H1 (cell line): ENCODE results near the gene THTPA. TPM values are rescaled to one million over a fixed set of nuclear protein-coding genes. Genes with fewer than 3 reads are reported as not detected.
A peak's percentile ranks its signal among the peaks of the same experiment; 100 is the strongest.

Experiments used
- CTCF ChIA-PET: fragments of 300-600 bp; sonication (Branson Sonifier 250); formaldehyde crosslinking; loops from one replicate; lab custom pipeline; 2021; ENCODE audit not compliant: partially characterized antibody; lab: Charles Lee
- POLR2A ChIA-PET: fragments of 300-600 bp; sonication (Branson Sonifier 250); formaldehyde crosslinking; loops from one replicate; lab custom pipeline; 2021; ENCODE audit warnings: inconsistent platforms; ENCODE audit not compliant: partially characterized antibody; lab: Charles Lee
- DNase-seq, 2 experiments: peaks; one replicate each; pipeline versions ENCODE4 v3.0.0 to v3.0.0-alpha.2; 2010 to 2022; ENCODE audit warnings: low spot score in 2 of 2, low read depth in 1 of 2, mixed read lengths in 1 of 2
- FAIRE-seq: peaks from 2 replicates; lab custom pipeline; 2011; peaks lifted over from hg19 to GRCh38; lab: Jason Lieb, UNC
- H2AFZ ChIP-seq: 2 replicates; pipeline ENCODE4 v1.8.1; 2012; ENCODE audit warnings: low read length, inconsistent platforms
- H2AK5ac ChIP-seq: 2 replicates; pipeline ENCODE4 v1.6.1; 2013; ENCODE audit warnings: low read depth, low read length
- H2BK120ac ChIP-seq: replicated peaks from 2 replicates; pipeline ENCODE3; 2013; ENCODE audit warnings: low read depth, low read length, inconsistent platforms
- H2BK12ac ChIP-seq: 2 replicates; pipeline ENCODE4 v1.6.1; 2013; ENCODE audit warnings: low read depth, low read length
- H2BK15ac ChIP-seq: 2 replicates; pipeline ENCODE4 v1.6.1; 2013; ENCODE audit warnings: low read length
- H2BK20ac ChIP-seq: 2 replicates; pipeline ENCODE4 v1.6.1; 2013; ENCODE audit warnings: low read length
- H2BK5ac ChIP-seq: 2 replicates; pipeline ENCODE4 v1.6.1; 2013; ENCODE audit warnings: low read depth, low read length
- H3K14ac ChIP-seq: 2 replicates; pipeline ENCODE4 v1.6.1; 2013; ENCODE audit warnings: inconsistent platforms; ENCODE audit not compliant: insufficient read length
- H3K18ac ChIP-seq: 2 replicates; pipeline ENCODE4 v1.6.1; 2013; ENCODE audit warnings: low read length; ENCODE audit errors: extremely low read depth
- H3K23ac ChIP-seq: 2 replicates; pipeline ENCODE4 v1.6.1; 2013; ENCODE audit warnings: inconsistent platforms; ENCODE audit not compliant: insufficient read length
- H3K23me2 ChIP-seq: 2 replicates; pipeline ENCODE4 v1.6.1; 2013; ENCODE audit warnings: low read depth, low read length
- H3K27ac ChIP-seq: 2 replicates; pipeline ENCODE4 v1.6.1; 2011; ENCODE audit warnings: low read depth, low read length, inconsistent platforms
- H3K27me3 ChIP-seq, 4 experiments: replicated peaks in 1 of 4; 1 replicate in 1 of 4; 2 replicates in 3 of 4; pipeline versions ENCODE4 v1.6.1 to v1.8.1; 2011 to 2013; ENCODE audit warnings: low read length in 3 of 4, mild to moderate bottlenecking in 3 of 4, inconsistent platforms in 2 of 4, mixed read lengths in 2 of 4, moderate library complexity in 1 of 4; ENCODE audit not compliant: control insufficient read depth in 3 of 4, insufficient read depth in 3 of 4; ENCODE audit errors: extremely low read depth in 1 of 4
- H3K36me3 ChIP-seq, 4 experiments: 2 replicates each; pipeline versions ENCODE4 v1.6.1 to v1.8.1; 2011 to 2013; ENCODE audit warnings: mild to moderate bottlenecking in 4 of 4, low read length in 3 of 4, moderate library complexity in 2 of 4, control low read depth in 1 of 4, inconsistent platforms in 1 of 4; ENCODE audit not compliant: insufficient read depth in 4 of 4, control insufficient read depth in 2 of 4
- H3K4ac ChIP-seq: replicated peaks from 2 replicates; pipeline ENCODE3; 2013; ENCODE audit warnings: low read length, low read depth, mixed read lengths, inconsistent platforms; ENCODE audit not compliant: insufficient read length
- H3K4me1 ChIP-seq, 4 experiments: replicated peaks in 1 of 4; 1 replicate in 1 of 4; 2 replicates in 3 of 4; pipeline versions ENCODE4 v1.6.1 to v1.8.1; 2011 to 2013; ENCODE audit warnings: low read length in 3 of 4, inconsistent platforms in 2 of 4, mixed read lengths in 1 of 4; ENCODE audit not compliant: insufficient read depth in 4 of 4, control insufficient read depth in 3 of 4
- H3K4me2 ChIP-seq, 2 experiments: 2 replicates each; pipeline versions ENCODE4 v1.6.1 to v1.8.1; 2011 to 2013; ENCODE audit warnings: low read depth in 2 of 2, low read length in 2 of 2, control low read depth in 1 of 2, inconsistent platforms in 1 of 2, mild to moderate bottlenecking in 1 of 2; ENCODE audit not compliant: insufficient read depth in 1 of 2
- H3K4me3 ChIP-seq, 4 experiments: fragments of 200-600, 300-600 bp in 1 of 4; sonication (generic), shearing (Covaris generic), sonication (Bioruptor Twin) in 1 of 4; 2 replicates each; pipeline versions ENCODE4 v1.5.1 to v1.8.1; 2011 to 2016; ENCODE audit warnings: low read length in 4 of 4, low read depth in 3 of 4, control low read depth in 2 of 4, inconsistent platforms in 2 of 4, mild to moderate bottlenecking in 2 of 4, mixed read lengths in 1 of 4, moderate library complexity in 1 of 4; ENCODE audit not compliant: insufficient read depth in 2 of 4; ENCODE audit errors: extremely low read depth in 1 of 4
- H3K56ac ChIP-seq: replicated peaks from 2 replicates; pipeline ENCODE3; 2013; ENCODE audit warnings: low read depth, mild to moderate bottlenecking, mixed read lengths, low read length, inconsistent platforms; ENCODE audit not compliant: insufficient read length
- H3K79me1 ChIP-seq: 2 replicates; pipeline ENCODE4 v1.6.1; 2013; ENCODE audit warnings: low read depth, low read length, control low read depth
- H3K79me2 ChIP-seq, 2 experiments: 2 replicates each; pipeline versions ENCODE4 v1.6.1 to v1.8.1; 2012 to 2013; ENCODE audit warnings: low read length in 2 of 2, mild to moderate bottlenecking in 2 of 2, inconsistent platforms in 1 of 2; ENCODE audit not compliant: insufficient read depth in 2 of 2, control insufficient read depth in 1 of 2
- H3K9ac ChIP-seq, 4 experiments: replicated peaks in 1 of 4; 1 replicate in 1 of 4; 2 replicates in 3 of 4; pipeline versions ENCODE4 v1.6.1 to v1.8.1; 2011 to 2013; ENCODE audit warnings: low read depth in 3 of 4, low read length in 3 of 4, control low read depth in 2 of 4, mild to moderate bottlenecking in 2 of 4, moderate library complexity in 2 of 4, inconsistent platforms in 1 of 4; ENCODE audit errors: extremely low read depth in 1 of 4
- H3K9me3 ChIP-seq, 2 experiments: 2 replicates each; pipeline versions ENCODE4 v1.6.1 to v1.8.1; 2012 to 2013; ENCODE audit warnings: mild to moderate bottlenecking in 2 of 2, moderate library complexity in 2 of 2, control low read depth in 1 of 2, inconsistent platforms in 1 of 2, low read depth in 1 of 2, low read length in 1 of 2, mixed read lengths in 1 of 2; ENCODE audit not compliant: insufficient read depth in 2 of 2
- H4K20me1 ChIP-seq, 2 experiments: replicated peaks in 1 of 2; 2 replicates each; pipeline versions ENCODE3 to v1.8.1; 2011 to 2013; ENCODE audit warnings: inconsistent platforms in 2 of 2, low read length in 2 of 2, mild to moderate bottlenecking in 1 of 2; ENCODE audit not compliant: insufficient read depth in 2 of 2, control insufficient read depth in 1 of 2
- H4K5ac ChIP-seq: 2 replicates; pipeline ENCODE4 v1.6.1; 2013; ENCODE audit warnings: low read length, low read depth, mixed read lengths, inconsistent platforms; ENCODE audit not compliant: insufficient read length
- H4K8ac ChIP-seq: 2 replicates; pipeline ENCODE4 v1.8.0; 2013; ENCODE audit warnings: mild to moderate bottlenecking, moderate library complexity, low read length, inconsistent platforms; ENCODE audit not compliant: insufficient read depth; ENCODE audit errors: extremely low read depth
- H4K91ac ChIP-seq: replicated peaks from 2 replicates; pipeline ENCODE3; 2013; ENCODE audit warnings: low read length, mixed read lengths, inconsistent platforms; ENCODE audit not compliant: insufficient read length
- ATF3 ChIP-seq: IDR thresholded peaks from 2 replicates; pipeline ENCODE4 v1.6.1; 2011; ENCODE audit warnings: low read depth, mild to moderate bottlenecking, low read length; ENCODE audit not compliant: insufficient read depth
- BCL11A ChIP-seq, 2 experiments: IDR thresholded peaks; one replicate each; pipeline ENCODE4 v1.6.1; 2011; ENCODE audit warnings: low read depth in 2 of 2, low read length in 2 of 2, mild to moderate bottlenecking in 2 of 2
- CBX5 ChIP-seq: fragments of 300-800, 300-1000 bp; sonication (generic); IDR thresholded peaks from 2 replicates; pipeline ENCODE4 v1.7.1; 2016; ENCODE audit warnings: antibody characterized with exemption, low read length, low read depth
- CTCF ChIP-seq, 3 experiments: IDR thresholded peaks; 1 replicate in 2 of 3; 2 replicates in 1 of 3; pipeline versions ENCODE4 v1.5.1 to v1.6.1; 2011; ENCODE audit warnings: low read length in 3 of 3, mild to moderate bottlenecking in 3 of 3, inconsistent platforms in 2 of 3, low read depth in 1 of 3, moderate library complexity in 1 of 3; ENCODE audit not compliant: insufficient read depth in 1 of 3; ENCODE audit errors: control extremely low read depth in 1 of 3
- NANOG ChIP-seq: IDR thresholded peaks from 2 replicates; pipeline ENCODE4 v1.6.1; 2011; ENCODE audit warnings: low read length, low read depth, mild to moderate bottlenecking, inconsistent platforms; ENCODE audit not compliant: insufficient read depth, poor library complexity, severe bottlenecking
- POLR2AphosphoS5 ChIP-seq: IDR thresholded peaks from 2 replicates; pipeline ENCODE4 v1.6.1; 2011; ENCODE audit warnings: low read depth, low read length
- RFX5 ChIP-seq: IDR thresholded peaks from 2 replicates; pipeline ENCODE4 v1.6.1; 2011; ENCODE audit warnings: low read depth, low read length, improper control_type of control experiment, borderline replicate concordance
- SRF ChIP-seq: IDR thresholded peaks from 2 replicates; pipeline ENCODE4 v1.6.1; 2011; ENCODE audit warnings: mild to moderate bottlenecking, low read depth, low read length, moderate library complexity
- WGBS, 2 experiments: shearing (Covaris generic) in 1 of 2; methylation state at CpG; one replicate each; pipeline versions ENCODE4 v1.1.6 to v1.1.7; 2013 to 2015; ENCODE audit warnings: low lambda C conversion rate in 2 of 2, mixed read lengths in 2 of 2, inconsistent platforms in 1 of 2, low coverage in 1 of 2, missing lambda C conversion rate in 1 of 2; ENCODE audit not compliant: insufficient replicate concordance in 2 of 2, insufficient coverage in 1 of 2, insufficient read length in 1 of 2; ENCODE audit errors: extremely low coverage in 1 of 2, missing lambda C conversion rate in 1 of 2; 5-methylcytosine and 5-hydroxymethylcytosine counted together
- polyA plus RNA-seq, 7 experiments: library from polyadenylated mRNA; depleted of rRNA in 3 of 7; stranded (reverse) in 5 of 7; unstranded in 2 of 7; fragments of >200 nt in 5 of 7; fragments of 200-250 nt in 2 of 7; gene quantifications; 1 replicate in 5 of 7; 2 replicates in 1 of 7; 4 replicates in 1 of 7; pipeline versions ENCODE4 v1.2.1 to v1.2.3, GENCODE V29; 2011 to 2013; ENCODE audit warnings: missing spikeins in 2 of 7, mixed read lengths in 2 of 7
- total RNA-seq: library from RNA; stranded (reverse); fragmentation: NEBNext Ultra II Directional; extraction: Animal tissue kit (Norgen Biotek cat#: 25700); gene quantifications from 2 replicates; pipeline ENCODE4 v1.2.1, GENCODE V29; 2021
- TF ChIP-seq, protein P1 (sequence below): IDR thresholded peaks from 2 replicates; pipeline ENCODE4 v1.6.1; 2012; ENCODE audit warnings: inconsistent platforms

The THTPA gene
- total and polyA plus RNA-seq, 2 of the 8 experiments (the other 6 are each of a cell fraction or from before 2014, with no cell fraction given): 16.6 to 19.0 TPM

- Histone ChIP-seq H3K23me2 (no peaks in the 10 kb centered on the region), H3K9ac (no peak overlapping the region), H4K8ac (no peak overlapping the region; the same call in 1 of the 2 replicates), H3K79me2 (no peaks in the 10 kb centered on the region), H3K4me3 (no peak overlapping the region), H2BK15ac (no peak overlapping the region), H4K5ac (no peak overlapping the region), H3K14ac (no peak overlapping the region), H3K27ac (no peak overlapping the region), H3K4me1 (peaks cover 0 to 4% (median 1%) of the 10 kb centered on the region in 4 experiments; a peak in 3 of 7 replicates), H3K36me3 (peaks cover 2 to 45% (median 25%) of the 10 kb centered on the region in 4 experiments), H3K56ac (no peak overlapping the region), H2BK12ac (peak overlapping the region; percentile 12; the same call in 1 of the 2 replicates), H3K27me3 (no peaks in the 10 kb centered on the region), H2BK20ac (no peak overlapping the region), H3K9me3 (no peaks in the 10 kb centered on the region), H2BK120ac (no peak overlapping the region), H3K18ac (no peak overlapping the region), H3K4me2 (no peak overlapping the region), H3K23ac (no peak overlapping the region), H3K4ac (no peak overlapping the region), H2AFZ (no peak overlapping the region), H4K91ac (no peak overlapping the region), H2AK5ac (no peak overlapping the region), H2BK5ac (no peak overlapping the region), H4K20me1 (peaks cover 0 to 3% of the 10 kb centered on the region in 2 experiments), H3K79me1 (no peaks in the 10 kb centered on the region)
- ChIA-PET POLR2A (interaction anchor here (0.8 to 52.7 kb wide), 5 partner anchors 4 to 47 kb away, joined by 3 to 1523 read pairs (median 4); partner anchors contain the start of genes AP1G2, THTPA and ZFHX2), CTCF (interaction anchor here (1.7 to 70.5 kb wide), 4 partner anchors 9 to 48 kb away, joined by 7 to 2092 read pairs (median 661); partner anchors contain the start of genes AP1G2, NGDN, THTPA and ZFHX2)
- FAIRE-seq (no peak), DNase-seq (no peak)
- WGBS, 2 experiments: 87% methylated on average over 11 of the region's 14 CpGs; no CpG with 5 or more reads in 1 of the 2 experiments
- TF ChIP-seq POLR2AphosphoS5 (no peak), RFX5 (no peak), CTCF (IDR thresholded peaks at IDR 0.05; ENCODE audit: control extremely low read depth in 1 of 3, insufficient read depth in 1 of 3, low read depth in 1 of 3, low read length in 3 of 3) (no peak), SRF (no peak), CBX5 (no peak), ATF3 (no peak), BCL11A (IDR thresholded peaks at IDR 0.05; ENCODE audit: low read depth in 2 of 2, low read length in 2 of 2) (no peak), NANOG (no peak)
- TF ChIP-seq, protein P1, sequence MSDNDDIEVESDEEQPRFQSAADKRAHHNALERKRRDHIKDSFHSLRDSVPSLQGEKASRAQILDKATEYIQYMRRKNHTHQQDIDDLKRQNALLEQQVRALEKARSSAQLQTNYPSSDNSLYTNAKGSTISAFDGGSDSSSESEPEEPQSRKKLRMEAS: no peak
Observed at GRCh38 chr14:23524954-23525353, 31.1 kb upstream of the THTPA start.
